IPS DF 6.9 (cell line): ENCODE results near the gene UCP3.

ENCODE experiments used
- DNase-seq: peaks from one replicate; pipeline ENCODE4 v3.0.0-alpha.2; 2013; ENCODE audit warnings: low read depth, low spot score
- H3K27ac ChIP-seq: one replicate; pipeline ENCODE4 v1.5.1; 2013; ENCODE audit warnings: low read length, control low read depth
- H3K27me3 ChIP-seq: 2 replicates; pipeline ENCODE4 v1.6.1; 2013; ENCODE audit warnings: mild to moderate bottlenecking, low read length; ENCODE audit not compliant: control insufficient read depth, insufficient read depth
- H3K36me3 ChIP-seq: 2 replicates; pipeline ENCODE4 v1.6.1; 2013; ENCODE audit warnings: low read length; ENCODE audit not compliant: control insufficient read depth, insufficient read depth
- H3K4me1 ChIP-seq: 2 replicates; pipeline ENCODE4 v1.6.1; 2013; ENCODE audit warnings: low read length; ENCODE audit not compliant: control insufficient read depth, insufficient read depth
- H3K4me3 ChIP-seq: 2 replicates; pipeline ENCODE4 v1.5.1; 2013; ENCODE audit warnings: mild to moderate bottlenecking, low read length
- H3K9me3 ChIP-seq: 2 replicates; pipeline ENCODE4 v1.6.1; 2013; ENCODE audit warnings: low read length, inconsistent platforms; ENCODE audit not compliant: control insufficient read depth, insufficient read depth
- WGBS: extraction: QIAGEN DNeasy Blood & Tissue Kit; methylation state at CpG from one replicate; pipeline ENCODE4 v1.1.7; 2013; ENCODE audit warnings: mixed read lengths, missing lambda C conversion rate; ENCODE audit not compliant: insufficient read length, insufficient coverage; 5-methylcytosine and 5-hydroxymethylcytosine counted together

Gene UCP3

GRCh38 chr11:73965764-73966121, 43.1 kb downstream of the UCP3 start:
- H3K9me3 ChIP-seq = no peaks in the 10 kb centered on the region
- no peaks in the 10 kb centered on the region for H3K36me3 ChIP-seq
- no peaks in the 10 kb centered on the region for H3K27me3 ChIP-seq
- no CpG with 5 or more reads among the region's 2 CpGs for WGBS
- peaks cover 2% of the 10 kb centered on the region; the same call in 1 of the 2 replicates for H3K4me1 ChIP-seq
- H3K27ac ChIP-seq = no peak overlapping the region
- DNase-seq = no peak
- no peak overlapping the region for H3K4me3 ChIP-seq

GRCh38 chr11:73965076-73965763, 43.7 kb downstream of the UCP3 start:
- Histone ChIP-seq H3K36me3 (no peaks in the 10 kb centered on the region), H3K9me3 (no peaks in the 10 kb centered on the region), H3K27me3 (no peaks in the 10 kb centered on the region), H3K4me1 (peaks cover 2% of the 10 kb centered on the region; the same call in 1 of the 2 replicates), H3K4me3 (no peak overlapping the region), H3K27ac (no peak overlapping the region)
- WGBS = no CpG with 5 or more reads among the region's 10 CpGs
- no peak for DNase-seq

GRCh38 chr11:73963861-73964260, 45.0 kb downstream of the UCP3 start:
- Histone ChIP-seq H3K27ac (no peak overlapping the region), H3K4me3 (no peak overlapping the region), H3K9me3 (no peaks in the 10 kb centered on the region), H3K4me1 (peaks cover 2% of the 10 kb centered on the region; the same call in 1 of the 2 replicates), H3K36me3 (no peaks in the 10 kb centered on the region), H3K27me3 (no peaks in the 10 kb centered on the region)
- no CpG with 5 or more reads among the region's 8 CpGs for WGBS
- no peak for DNase-seq

- no peak overlapping the region for H3K27ac ChIP-seq
- WGBS = no CpG with 5 or more reads among the region's 7 CpGs
- no peaks in the 10 kb centered on the region for H3K9me3 ChIP-seq
- H3K36me3 ChIP-seq = no peaks in the 10 kb centered on the region
- no peaks in the 10 kb centered on the region for H3K27me3 ChIP-seq
- peaks cover 2% of the 10 kb centered on the region; the same call in 1 of the 2 replicates for H3K4me1 ChIP-seq
- H3K4me3 ChIP-seq = no peak overlapping the region
- no peak for DNase-seq
Observed at GRCh38 chr11:73962101-73962705, 46.7 kb downstream of the UCP3 start.

DNA sequence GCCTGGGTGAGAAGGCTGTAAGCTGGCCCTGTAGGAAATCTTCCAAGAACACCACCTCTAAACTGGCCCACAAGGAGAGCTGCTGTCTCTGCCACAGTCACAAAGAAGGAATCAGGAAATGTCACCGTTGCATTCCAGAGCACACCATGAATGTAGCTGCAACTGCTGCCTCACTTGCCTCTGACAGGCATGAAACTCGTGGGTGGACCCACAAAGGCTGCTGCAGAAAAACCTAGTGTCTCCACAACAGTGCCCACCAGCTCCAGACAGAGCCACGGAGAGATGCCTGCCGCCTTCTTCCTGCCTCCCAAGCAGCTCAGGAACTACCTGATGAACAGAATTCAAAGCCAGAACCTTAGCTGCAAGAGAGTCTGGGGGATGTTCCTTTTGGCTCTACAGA, 47.6 kb downstream of the UCP3 start:
- Histone ChIP-seq H3K27me3 (no peaks in the 10 kb centered on the region), H3K9me3 (no peaks in the 10 kb centered on the region), H3K27ac (no peak overlapping the region), H3K4me3 (no peak overlapping the region), H3K36me3 (no peaks in the 10 kb centered on the region), H3K4me1 (peaks cover 2% of the 10 kb centered on the region; the same call in 1 of the 2 replicates)
- no CpG with 5 or more reads among the region's 4 CpGs for WGBS
- no peak for DNase-seq

DNA sequence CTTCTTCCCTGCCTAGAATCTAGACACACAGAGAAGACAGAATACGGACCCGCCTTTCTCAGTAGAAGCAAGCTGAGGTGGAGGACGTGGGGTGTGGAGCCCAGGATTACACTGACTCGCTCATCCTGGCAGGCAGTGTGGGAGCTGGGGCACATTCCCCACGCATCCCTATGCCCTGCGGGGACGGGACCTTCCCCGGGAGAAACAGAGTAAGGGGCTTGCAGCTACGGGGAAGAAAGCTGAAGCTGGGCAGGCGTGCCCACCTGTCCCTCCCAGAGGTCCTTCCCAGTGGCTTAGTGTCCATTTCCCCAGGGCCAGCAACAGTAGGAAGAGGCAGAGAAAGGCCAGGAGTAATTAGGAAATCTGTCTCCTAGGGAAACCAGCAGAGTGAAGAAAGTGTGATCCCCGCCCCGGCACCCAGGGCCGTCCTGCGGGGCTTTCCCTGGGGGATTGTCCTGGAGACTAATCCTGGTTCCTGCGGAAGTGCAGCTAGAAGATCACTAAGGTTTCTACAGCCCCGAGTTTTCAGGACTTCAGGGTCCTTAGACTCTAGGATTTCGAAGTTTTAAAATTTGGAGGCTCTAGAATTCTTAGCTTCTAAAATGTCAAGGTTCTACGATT, 50.3 kb downstream of the UCP3 start:
- Histone ChIP-seq H3K4me1 (no peaks in the 10 kb centered on the region), H3K4me3 (no peak overlapping the region), H3K36me3 (no peaks in the 10 kb centered on the region), H3K27me3 (no peaks in the 10 kb centered on the region), H3K9me3 (no peaks in the 10 kb centered on the region), H3K27ac (no peak overlapping the region)
- no CpG with 5 or more reads among the region's 18 CpGs for WGBS
- DNase-seq = no peak

DNA sequence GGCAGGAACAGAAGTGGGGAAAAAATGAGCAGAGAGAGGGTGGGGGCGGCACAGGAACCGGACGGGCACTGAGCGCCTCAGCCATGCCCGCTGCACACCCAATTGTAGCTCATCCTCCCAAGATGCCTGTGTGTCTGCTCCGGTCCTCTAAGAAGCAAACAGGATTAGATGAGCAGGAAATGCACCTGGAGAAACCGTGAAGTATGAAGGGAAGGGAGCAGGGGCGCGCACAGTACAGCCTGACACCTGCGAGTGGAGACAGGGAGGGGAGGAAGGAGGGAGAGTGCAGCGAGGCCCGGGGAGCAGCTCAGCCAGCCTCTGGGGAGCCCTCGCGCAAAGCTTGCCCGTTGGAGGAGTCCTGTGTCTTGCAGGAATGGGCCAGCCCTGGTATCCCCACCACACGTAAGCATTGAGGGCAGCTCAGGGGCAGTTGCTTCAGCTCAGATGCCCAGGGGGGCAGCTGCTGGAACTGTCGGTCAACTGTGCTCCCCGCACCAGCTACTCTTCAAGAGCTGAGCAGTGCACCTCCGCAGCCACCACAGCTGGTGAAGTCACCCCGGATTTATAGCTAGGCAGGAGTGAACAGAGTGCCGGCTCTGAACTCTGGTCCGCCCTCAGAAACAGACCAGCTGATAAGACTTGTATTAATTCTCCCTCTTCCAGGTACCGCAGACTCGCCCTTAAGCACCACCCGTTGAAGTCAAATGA, 51.1 kb downstream of the UCP3 start:
- Histone ChIP-seq H3K36me3 (no peaks in the 10 kb centered on the region), H3K27me3 (no peaks in the 10 kb centered on the region), H3K9me3 (no peaks in the 10 kb centered on the region), H3K4me1 (no peaks in the 10 kb centered on the region), H3K27ac (no peak overlapping the region), H3K4me3 (no peak overlapping the region)
- WGBS = no CpG with 5 or more reads among the region's 25 CpGs
- no peak for DNase-seq

GRCh38 chr11:73956876-73957653, 51.8 kb downstream of the UCP3 start:
- Histone ChIP-seq H3K9me3 (no peaks in the 10 kb centered on the region), H3K27me3 (no peaks in the 10 kb centered on the region), H3K36me3 (no peaks in the 10 kb centered on the region), H3K4me1 (no peaks in the 10 kb centered on the region), H3K27ac (no peak overlapping the region), H3K4me3 (no peak overlapping the region)
- DNase-seq = no peak
- whole genome bisulfite sequencing = no CpG with 5 or more reads among the region's 29 CpGs

GRCh38 chr11:73951797-73952196, 57.1 kb downstream of the UCP3 start:
- Histone ChIP-seq H3K27me3 (no peaks in the 10 kb centered on the region), H3K27ac (no peak overlapping the region), H3K4me3 (no peak overlapping the region), H3K9me3 (no peaks in the 10 kb centered on the region), H3K36me3 (no peaks in the 10 kb centered on the region), H3K4me1 (no peaks in the 10 kb centered on the region)
- WGBS = no CpG with 5 or more reads among the region's 7 CpGs
- DNase-seq = no peak
